Stimulated activated naive CD8-positive, alpha-beta T cell treated with anti-CD3 and anti-CD28 coated beads, Interleukin-15, Interleukin-2, amounts not matched to agents 100 U/mL and 50 U/mL, for 24 hours (primary cell): Measurements from ENCODE around the gene CAMKMT.
"Not testable (repeated sequence)": the region's sequence is repeated elsewhere in the genome, so short reads cannot be mapped to it uniquely, and the experiment has no call there.

ENCODE experiments used
- ATAC-seq: fragments of 150-1000 bp; cut with Tn5 transposase; one replicate; pipeline ENCODE4 v1.10.0; 2021
- DNase-seq: peaks from one replicate; pipeline ENCODE4 v3.0.0; 2021

CAMKMT gene

GRCh38 chr2:44550561-44550960, 188.8 kb downstream of the CAMKMT start:
- ATAC-seq (peak; percentile 69), DNase-seq (no peak)

GRCh38 chr2:44551497-44551896, 189.8 kb downstream of the CAMKMT start:
- no peak for ATAC-seq

GRCh38 chr2:44553456-44553855, 191.7 kb downstream of the CAMKMT start:
- no peak for DNase-seq
- no peak for ATAC-seq

More at GRCh38 chr2:44551497-44551896, 189.8 kb downstream of the CAMKMT start:
- no peak for DNase-seq

GRCh38 chr2:44555700-44556099, 194.0 kb downstream of the CAMKMT start:
- DNase-seq = no peak
- ATAC-seq = no peak

GRCh38 chr2:44559108-44559507, 197.4 kb downstream of the CAMKMT start:
- ATAC-seq (no peak), DNase-seq (no peak)

GRCh38 chr2:44560352-44560751, 198.6 kb downstream of the CAMKMT start:
- DNase-seq (peak; percentile 37), ATAC-seq (no peak)

GRCh38 chr2:44560941-44561340, 199.2 kb downstream of the CAMKMT start:
- ATAC-seq (no peak), DNase-seq (no peak)

GRCh38 chr2:44562737-44563136, 201.0 kb downstream of the CAMKMT start:
- no peak for ATAC-seq
- DNase-seq = no peak

GRCh38 chr2:44564752-44565151, 203.0 kb downstream of the CAMKMT start:
- ATAC-seq = no peak
- no peak for DNase-seq

GRCh38 chr2:44566059-44566458, 204.3 kb downstream of the CAMKMT start:
- ATAC-seq = no peak

GRCh38 chr2:44569491-44569890, 207.7 kb downstream of the CAMKMT start:
- DNase-seq = no peak
- no peak for ATAC-seq

More at GRCh38 chr2:44566059-44566458, 204.3 kb downstream of the CAMKMT start:
- no peak for DNase-seq

GRCh38 chr2:44570271-44570670, 208.5 kb downstream of the CAMKMT start:
- DNase-seq = no peak
- no peak for ATAC-seq

GRCh38 chr2:44570777-44571176, 209.0 kb downstream of the CAMKMT start:
- ATAC-seq = no peak
- DNase-seq = no peak

- DNase-seq (no peak), ATAC-seq (peak; percentile 86)
These were observed 210.6 kb downstream of the CAMKMT start for GRCh38 chr2:44572196-44572900.

- ATAC-seq (no peak), DNase-seq (no peak)
These were observed 212.2 kb downstream of the CAMKMT start for GRCh38 chr2:44573996-44574395.

- ATAC-seq = peak; percentile 84
- DNase-seq = no peak
These were observed 216.8 kb downstream of the CAMKMT start for GRCh38 chr2:44578471-44579093.

GRCh38 chr2:44579115-44579836, 217.5 kb downstream of the CAMKMT start:
- ATAC-seq = peak; percentile 61

GRCh38 chr2:44579837-44580230, 218.1 kb downstream of the CAMKMT start:
- DNase-seq (no peak), ATAC-seq (no peak)

More at GRCh38 chr2:44579115-44579836, 217.5 kb downstream of the CAMKMT start:
- peak; percentile 14 for DNase-seq

GRCh38 chr2:44580875-44581515, 219.2 kb downstream of the CAMKMT start:
- ATAC-seq (peak; percentile 44), DNase-seq (no peak)

- DNase-seq (no peak), ATAC-seq (no peak)
These were observed 220.7 kb downstream of the CAMKMT start for GRCh38 chr2:44582363-44583008.

GRCh38 chr2:44595615-44596014, 233.9 kb downstream of the CAMKMT start:
- not testable (repeated sequence) for ATAC-seq, DNase-seq
